Activated CD4-positive, alpha-beta T cell treated with anti-CD3 and anti-CD28 coated beads, Interleukin-2, amount 50 U/mL, for 48 hours (primary cell): ENCODE results near the gene WDFY2.
A peak's percentile ranks its signal among the peaks of the same experiment; 100 is the strongest.

Experiments used
- DNase-seq, 2 experiments: peaks; one replicate each; pipeline ENCODE4 v3.0.0-alpha.2; 2020

Gene WDFY2

DNA sequence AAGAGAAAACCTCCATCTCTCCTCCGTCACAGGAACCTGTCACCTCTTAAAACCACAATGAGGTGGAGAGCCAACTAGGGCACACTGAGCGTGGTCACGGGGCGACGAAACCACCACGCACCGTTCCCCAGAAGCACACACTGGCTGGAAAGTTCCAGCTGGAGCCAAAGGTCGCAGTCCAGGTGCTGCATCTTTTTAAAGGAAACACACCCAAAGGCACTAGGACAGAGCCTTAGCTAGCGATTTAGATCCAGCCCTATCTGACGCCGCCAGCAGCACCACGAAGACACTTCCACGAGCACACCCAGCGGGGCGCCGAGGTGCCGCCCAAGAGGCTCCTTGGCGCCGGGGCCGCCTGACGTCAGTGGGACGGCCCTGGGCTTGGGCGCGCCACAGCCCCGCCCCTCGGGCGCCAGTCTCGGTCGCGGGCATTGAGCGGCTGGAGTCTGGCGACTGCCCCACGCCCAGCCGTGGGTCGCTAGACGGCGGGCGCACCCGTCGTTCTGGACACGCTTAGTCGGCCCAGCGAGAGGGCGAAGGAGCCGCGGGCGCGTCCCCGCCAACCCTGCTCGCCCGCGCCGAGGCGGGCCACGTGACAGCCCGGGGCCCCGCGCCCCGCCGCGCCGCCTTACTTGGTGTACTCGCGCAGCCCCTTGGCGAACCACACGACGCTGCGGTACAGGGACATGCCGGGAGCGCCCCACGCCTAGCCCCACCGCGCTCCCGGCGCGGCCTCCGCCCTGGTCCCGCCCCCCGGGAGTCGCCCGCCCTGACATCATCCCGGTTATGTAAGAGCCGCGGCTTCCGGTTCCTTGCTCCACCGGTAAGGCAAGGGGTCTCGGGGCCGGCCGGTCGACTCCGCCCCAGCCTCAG, 219.4 kb downstream of the WDFY2 start, which contains the start of gene DHRS12:
Gene DHRS12 (minus strand): TSS at position 742 of the 873 bp plus-strand sequence. CDS start 4,504 bp downstream, outside the sequence.
- peak; percentile 83 to 86 for DNase-seq

DNA sequence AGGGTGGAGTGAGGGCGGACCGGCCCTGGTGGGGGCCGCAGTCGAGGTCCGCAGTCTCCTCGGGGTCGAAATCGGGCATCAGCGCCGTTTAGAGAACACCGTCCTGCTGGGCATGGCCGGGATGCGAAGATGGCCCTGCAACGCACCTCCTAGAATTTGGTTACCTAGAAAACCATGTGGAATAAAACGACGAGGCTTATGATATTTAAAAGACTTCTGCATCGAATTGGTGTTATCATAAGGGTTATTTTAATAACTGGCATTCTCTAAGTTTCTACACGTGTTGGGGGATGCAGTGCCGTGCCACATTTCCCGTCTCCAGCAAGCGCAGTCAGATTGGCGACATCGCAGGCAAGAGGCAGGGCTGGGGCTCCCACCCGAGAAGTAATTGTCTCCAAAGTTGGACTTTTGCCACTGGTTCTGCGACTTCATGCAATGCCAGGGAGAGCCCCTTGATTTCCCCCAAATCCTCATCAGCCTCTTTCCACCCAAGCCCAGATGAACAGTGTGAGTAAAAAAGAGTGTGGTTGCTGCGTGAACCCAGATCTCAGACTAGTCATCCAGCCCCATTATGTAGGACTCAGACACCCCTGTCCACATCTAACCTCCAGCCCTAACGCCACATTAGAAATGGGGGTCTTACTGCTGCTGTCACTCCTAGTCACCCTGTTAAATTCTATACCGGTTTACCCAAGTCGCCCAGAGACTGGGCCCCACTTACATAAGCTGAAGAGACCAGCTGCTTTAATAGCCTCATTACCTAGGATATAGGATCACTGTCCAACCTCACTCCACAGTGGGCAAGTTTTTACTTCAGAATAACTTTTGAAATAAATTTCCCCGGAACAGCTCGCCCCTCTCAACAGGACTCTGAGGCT, 220.3 kb downstream of the WDFY2 start:
- peak; percentile 55 to 68 for DNase-seq

GRCh38 chr13:51805313-51805712, 221.1 kb downstream of the WDFY2 start:
- no peak for DNase-seq

GRCh38 chr13:51805925-51806324, 221.7 kb downstream of the WDFY2 start:
- no peak for DNase-seq

DNA sequence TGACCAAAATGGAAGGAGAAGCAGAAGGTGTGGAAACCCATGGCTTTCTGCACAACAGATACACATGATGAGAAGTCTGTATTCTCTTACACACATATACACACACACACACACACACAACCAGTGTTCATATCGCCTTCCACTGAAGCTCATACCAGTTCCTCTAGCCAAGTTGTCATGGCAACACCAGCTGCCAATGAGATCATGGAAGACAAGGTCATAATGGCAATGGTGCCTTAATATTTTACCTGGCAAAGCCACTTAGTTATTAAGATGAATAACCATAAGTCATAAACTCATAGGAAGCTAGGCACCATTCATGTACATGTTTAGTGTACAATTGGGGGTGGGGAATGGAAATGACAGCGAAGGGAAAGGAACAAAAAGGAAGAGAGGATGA, 222.3 kb downstream of the WDFY2 start:
- no peak for DNase-seq

- DNase-seq, result no peak
Measured at GRCh38 chr13:51807041-51807440, 222.8 kb downstream of the WDFY2 start.

DNA sequence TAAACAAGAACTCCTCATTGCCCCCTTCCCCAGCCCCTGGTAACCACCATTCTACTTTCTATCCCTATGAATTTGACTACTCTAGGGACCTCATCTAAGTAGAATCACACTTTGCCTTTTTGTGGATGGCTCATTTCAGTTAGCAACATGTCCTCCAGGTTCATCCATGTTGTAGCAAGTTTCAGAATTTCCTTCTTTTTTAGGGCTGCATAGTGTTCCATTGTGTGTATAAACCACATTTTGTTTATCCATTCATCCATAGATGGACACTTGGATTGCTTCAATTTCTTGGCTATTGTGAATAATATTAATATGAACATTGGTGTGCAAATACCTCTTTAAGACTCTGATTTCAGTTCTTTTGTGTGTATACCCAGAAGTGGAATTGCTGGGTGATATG, 224.5 kb downstream of the WDFY2 start:
- DNase-seq, result no peak

DNA sequence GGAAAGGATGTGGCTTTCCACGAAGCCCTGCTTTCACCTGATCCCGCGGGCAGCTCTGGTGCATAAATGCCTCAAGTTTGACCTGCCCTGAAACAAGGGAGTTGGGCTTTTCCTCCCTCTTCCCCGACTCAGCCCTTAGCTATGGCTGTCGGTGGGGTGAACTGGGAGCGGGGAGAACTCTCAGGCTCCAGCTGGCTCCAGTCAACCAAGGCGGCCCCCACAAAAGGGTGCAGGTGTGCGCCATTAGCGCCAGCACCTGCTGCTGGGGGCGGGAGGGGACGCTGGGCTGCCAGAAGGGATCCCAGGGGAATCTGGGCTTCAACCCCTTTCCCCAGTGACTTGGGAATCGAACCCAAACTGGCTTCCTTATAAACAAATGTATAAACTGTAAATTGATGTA, 226.8 kb downstream of the WDFY2 start:
- DNase-seq, result no peak

DNA sequence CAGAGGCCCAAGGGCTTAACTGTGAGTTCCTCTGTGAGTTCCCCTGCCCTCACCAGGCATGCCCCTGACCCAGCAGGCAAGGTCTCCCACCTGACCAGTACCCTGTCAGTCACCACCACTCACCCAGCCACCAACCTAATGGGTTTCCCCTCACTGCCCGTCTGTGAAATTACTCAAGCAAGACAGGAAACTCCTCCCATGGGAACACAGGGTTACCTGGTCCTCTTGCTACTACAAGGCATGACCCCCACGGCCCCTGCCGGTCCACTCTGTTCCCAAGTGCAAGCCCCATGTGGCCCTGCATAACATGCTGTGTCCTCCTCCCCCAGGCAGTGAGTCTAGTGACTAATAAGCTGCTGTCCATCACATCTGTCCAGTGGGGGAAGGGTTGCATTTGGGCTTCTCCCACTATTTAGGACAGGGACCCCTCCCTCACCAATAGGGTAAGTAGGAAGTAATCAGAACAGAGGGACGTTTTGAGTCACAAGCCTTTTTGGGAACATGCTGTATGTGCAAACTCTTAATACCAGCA, 227.7 kb downstream of the WDFY2 start:
- DNase-seq, result peak in 1 of 2 experiments; percentile 42

DNA sequence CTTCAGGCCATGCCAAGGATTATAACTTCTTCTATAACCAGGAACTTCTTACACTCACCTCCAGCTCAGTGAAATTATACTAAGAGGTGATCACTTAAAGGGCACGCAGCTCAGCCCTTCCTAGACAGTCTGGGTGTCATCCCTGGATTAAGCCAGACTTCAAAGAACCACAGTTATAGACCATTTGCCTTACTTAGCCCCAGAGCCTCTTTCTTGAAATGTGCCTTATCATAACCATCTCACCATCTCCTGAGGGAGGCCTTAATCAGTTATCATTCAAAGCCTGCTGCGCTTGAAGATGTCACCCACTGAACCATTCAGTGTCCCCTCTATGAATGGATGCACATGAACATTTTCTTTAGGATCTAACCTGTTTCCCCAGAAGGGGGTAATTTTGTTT, 229.8 kb downstream of the WDFY2 start:
- DNase-seq, result no peak

- peak; percentile 81 to 84 for DNase-seq
Measured at GRCh38 chr13:51814825-51815650, 230.8 kb downstream of the WDFY2 start.

- no peak for DNase-seq
Measured at GRCh38 chr13:51815848-51816247, 231.6 kb downstream of the WDFY2 start.

GRCh38 chr13:51816604-51817249, 232.5 kb downstream of the WDFY2 start:
- DNase-seq, result no peak
